Stomach (tissue), 9 donors: Measurements from ENCODE around the gene GALK2. TPM values are rescaled to one million over a fixed set of nuclear protein-coding genes. Genes with fewer than 3 reads are reported as not detected.

Experiments
- DNase-seq, 2 donors: peaks; one replicate each; pipeline versions ENCODE4 v3.0.0 to v3.0.0-alpha.2; 2013 to 2019
- H3K27ac ChIP-seq, 5 donors: fragments of 200-600 bp in 4 of 5; sonication (generic) in 4 of 5; one replicate each; pipeline ENCODE4 v1.5.1; 2013 to 2019; ENCODE audit warnings: mild to moderate bottlenecking in 1 of 5, moderate library complexity in 1 of 5
- H3K27me3 ChIP-seq, 3 donors: fragments of 200-600 bp; sonication (generic); one replicate each; pipeline ENCODE4 v1.5.1; 2017 to 2019; ENCODE audit warnings: mixed run types in 1 of 3
- H3K36me3 ChIP-seq, 4 donors: fragments of 200-600 bp; sonication (generic); 1 replicate in 3 of 4; 2 replicates in 1 of 4; pipeline ENCODE4 v1.5.1; 2016 to 2019
- H3K4me1 ChIP-seq, 4 donors: fragments of 200-600 bp; sonication (generic); one replicate each; pipeline ENCODE4 v1.5.1; 2016 to 2019
- H3K4me3 ChIP-seq, 4 donors: fragments of 200-600 bp; sonication (generic) in 3 of 4; one replicate each; pipeline ENCODE4 v1.5.1; 2016 to 2019; ENCODE audit warnings: mild to moderate bottlenecking in 1 of 4
- H3K9me3 ChIP-seq, 4 donors: fragments of 200-600 bp; sonication (generic); one replicate each; pipeline ENCODE4 v1.5.1; 2016 to 2019
- CTCF ChIP-seq, 7 experiments: fragments of 450-650 bp in 4 of 7; fragments of 200-600 bp in 3 of 7; sonication (generic) in 3 of 7; IDR thresholded peaks; one replicate each; pipeline ENCODE4 v1.5.1; 2016 to 2019; ENCODE audit warnings: antibody characterized with exemption in 7 of 7, control low read depth in 2 of 7, mild to moderate bottlenecking in 1 of 7
- EP300 ChIP-seq: sonication (generic); formaldehyde crosslinking; IDR thresholded peaks from one replicate; pipeline ENCODE4 v1.6.1; 2017; ENCODE audit warnings: antibody characterized with exemption
- POLR2A ChIP-seq, 4 donors: fragments of 450-650 bp; IDR thresholded peaks; one replicate each; pipeline ENCODE4 v1.6.1; 2016; ENCODE audit warnings: antibody characterized with exemption in 4 of 4, control low read depth in 2 of 4, mild to moderate bottlenecking in 1 of 4, moderate library complexity in 1 of 4
- POLR2AphosphoS5 ChIP-seq, 3 donors: sonication (generic); formaldehyde crosslinking; IDR thresholded peaks; one replicate each; pipeline ENCODE4 v1.6.1; 2016; ENCODE audit warnings: antibody characterized with exemption in 3 of 3
- WGBS, 5 donors: extraction: QIAGEN DNeasy Blood & Tissue Kit in 3 of 5; methylation state at CpG; one replicate each; pipeline versions ENCODE4 v1.1.5 to v1.1.7; 2013 to 2018; 5-methylcytosine and 5-hydroxymethylcytosine counted together
- intact Hi-C: fragments of 100-400 bp; cut with DNase I; formaldehyde crosslinking; loops from one replicate; pipeline ENCODE4 v1.15.1; 2023; ENCODE audit warnings: low total_unique reads
- polyA plus RNA-seq, 3 donors: library from polyadenylated mRNA; stranded (reverse); fragments of 200-250 nt; gene quantifications; one replicate each; pipeline ENCODE4 v1.2.3, GENCODE V29; 2013
- total RNA-seq, 5 donors: library from RNA; depleted of rRNA; stranded (reverse); fragments of >200 nt; gene quantifications; one replicate each; pipeline versions ENCODE4 v1.1.0 to v1.2.3, GENCODE V29; 2014 to 2016
- donor health status: healthy with polysubstance abuse.
- donor health status: Bipolar disorder and iron deficiency.
- donor health status: healthy.

Gene GALK2
- total and polyA plus RNA-seq, 8 donors: 9.6 to 149 (median 20.8) TPM

GRCh38 chr15:49212897-49213296, 42.9 kb downstream of the GALK2 start:
- peaks cover 3 to 9% (median 9%) of the 10 kb centered on the region in 4 donors for H3K4me1 ChIP-seq
- H3K9me3 ChIP-seq: peaks cover 5 to 33% (median 17%) of the 10 kb centered on the region in 4 donors
- H3K4me3 ChIP-seq: no peak overlapping the region
- TF ChIP-seq CTCF (IDR thresholded peaks at IDR 0.05): no peak
- TF ChIP-seq POLR2A (IDR thresholded peaks at IDR 0.05): no peak
- TF ChIP-seq EP300: no peak
- no peak for TF ChIP-seq POLR2AphosphoS5 (IDR thresholded peaks at IDR 0.05)
- no peak for DNase-seq
- WGBS, 5 donors: 37 to 63% (median 48%) methylated on average over 1 of the region's 1 CpG
- intact Hi-C loops: no loop called here
- no peak overlapping the region for H3K27ac ChIP-seq
- H3K36me3 ChIP-seq: peaks cover 0 to 33% (median 11%) of the 10 kb centered on the region in 4 donors
- no peaks in the 10 kb centered on the region for H3K27me3 ChIP-seq

GRCh38 chr15:49215768-49216739, 46.0 kb downstream of the GALK2 start:
- H3K27ac ChIP-seq: no peak overlapping the region
- peaks cover 0 to 7% (median 3%) of the 10 kb centered on the region in 4 donors for H3K9me3 ChIP-seq
- DNase-seq: peak; percentile 16 to 43
- H3K4me1 ChIP-seq: peaks cover 3 to 9% (median 9%) of the 10 kb centered on the region in 4 donors
- WGBS, 5 donors: 74 to 84% (median 76%) methylated on average over 7 of the region's 7 CpGs
- TF ChIP-seq EP300 (no peak), CTCF (IDR thresholded peaks at IDR 0.05) (peak in 4 of 7 experiments; percentile 8 to 41 (median 16)), POLR2AphosphoS5 (IDR thresholded peaks at IDR 0.05) (no peak), POLR2A (IDR thresholded peaks at IDR 0.05) (no peak)
- H3K4me3 ChIP-seq: no peak overlapping the region
- H3K27me3 ChIP-seq: no peaks in the 10 kb centered on the region
- intact Hi-C loops: no loop called here
- H3K36me3 ChIP-seq: peaks cover 0 to 35% (median 27%) of the 10 kb centered on the region in 4 donors

GRCh38 chr15:49223536-49224274, 53.7 kb downstream of the GALK2 start:
- 50 to 84% (median 67%) methylated on average over 3 of the region's 3 CpGs for WGBS, 5 donors
- TF ChIP-seq CTCF (IDR thresholded peaks at IDR 0.05) (no peak), EP300 (no peak), POLR2A (IDR thresholded peaks at IDR 0.05) (no peak), POLR2AphosphoS5 (IDR thresholded peaks at IDR 0.05) (no peak)
- intact Hi-C loops: no loop called here

GRCh38 chr15:49225572-49226281, 55.7 kb downstream of the GALK2 start:
- Histone ChIP-seq H3K9me3 (peaks cover 0 to 11% (median 4%) of the 10 kb centered on the region in 4 donors), H3K27me3 (no peaks in the 10 kb centered on the region), H3K27ac (no peak overlapping the region), H3K36me3 (peaks cover 0 to 21% (median 13%) of the 10 kb centered on the region in 4 donors), H3K4me3 (no peak overlapping the region), H3K4me1 (no peaks in the 10 kb centered on the region)
- DNase-seq: peak; percentile 28 to 49
- TF ChIP-seq EP300 (no peak), CTCF (IDR thresholded peaks at IDR 0.05) (no peak), POLR2A (IDR thresholded peaks at IDR 0.05) (no peak), POLR2AphosphoS5 (IDR thresholded peaks at IDR 0.05) (no peak)
- intact Hi-C loops: no loop called here
- WGBS, 5 donors: 94 to 100% (median 97%) methylated on average over 3 of the region's 3 CpGs

More at GRCh38 chr15:49223536-49224274, 53.7 kb downstream of the GALK2 start:
- Histone ChIP-seq H3K4me1 (no peaks in the 10 kb centered on the region), H3K27me3 (no peaks in the 10 kb centered on the region), H3K27ac (no peak overlapping the region), H3K9me3 (peaks cover 0 to 11% (median 4%) of the 10 kb centered on the region in 4 donors), H3K36me3 (peaks cover 0 to 28% (median 23%) of the 10 kb centered on the region in 4 donors), H3K4me3 (no peak overlapping the region)
- DNase-seq: no peak
